ENCODE results near the gene MACF1.
A peak's percentile ranks its signal among the peaks of the same experiment; 100 is the strongest.

Gene MACF1

GRCh38 chr1:39405358-39405757 is 200.9 kb downstream of the MACF1 start:
- Histone ChIP-seq H3K4me3 (replicated peaks; ENCODE audit: low read depth, low read length) (no peak overlapping the region), H3K36me3 (ENCODE audit: control insufficient read depth, insufficient read depth, low read length) (peaks cover 1% of the 10 kb centered on the region; the same call in 1 of the 2 replicates), H3K27me3 (replicated peaks; ENCODE audit: control insufficient read depth, insufficient read depth, low read length) (no peaks in the 10 kb centered on the region)
- no peak for DNase-seq (ENCODE audit: extremely low read depth, insufficient read length)
- TF ChIP-seq CTCF (IDR thresholded peaks at IDR 0.05; ENCODE audit: insufficient read depth, low read length, poor library complexity, severe bottlenecking) = no peak

GRCh38 chr1:39406533-39407450 is 202.3 kb downstream of the MACF1 start:
- DNase-seq (ENCODE audit: extremely low read depth, insufficient read length) = no peak
- H3K36me3 ChIP-seq (ENCODE audit: control insufficient read depth, insufficient read depth, low read length) = peaks cover 2% of the 10 kb centered on the region
- H3K4me3 ChIP-seq (replicated peaks; ENCODE audit: low read depth, low read length) = no peak overlapping the region
- H3K27me3 ChIP-seq (replicated peaks; ENCODE audit: control insufficient read depth, insufficient read depth, low read length) = no peaks in the 10 kb centered on the region
- no peak for TF ChIP-seq CTCF (IDR thresholded peaks at IDR 0.05; ENCODE audit: insufficient read depth, low read length, poor library complexity, severe bottlenecking)

- Histone ChIP-seq H3K36me3 (ENCODE audit: control insufficient read depth, insufficient read depth, low read length) (peaks cover 2% of the 10 kb centered on the region), H3K4me3 (replicated peaks; ENCODE audit: low read depth, low read length) (no peak overlapping the region), H3K27me3 (replicated peaks; ENCODE audit: control insufficient read depth, insufficient read depth, low read length) (no peaks in the 10 kb centered on the region)
- TF ChIP-seq CTCF (IDR thresholded peaks at IDR 0.05; ENCODE audit: insufficient read depth, low read length, poor library complexity, severe bottlenecking) = no peak
- no peak for DNase-seq (ENCODE audit: extremely low read depth, insufficient read length)
Measured at GRCh38 chr1:39407510-39407895, 203.0 kb downstream of the MACF1 start.

- DNase-seq (ENCODE audit: extremely low read depth, insufficient read length) = no peak
- TF ChIP-seq CTCF (IDR thresholded peaks at IDR 0.05; ENCODE audit: insufficient read depth, low read length, poor library complexity, severe bottlenecking) = no peak
- Histone ChIP-seq H3K4me3 (replicated peaks; ENCODE audit: low read depth, low read length) (peak overlapping the region; percentile 71), H3K27me3 (replicated peaks; ENCODE audit: control insufficient read depth, insufficient read depth, low read length) (no peaks in the 10 kb centered on the region), H3K36me3 (ENCODE audit: control insufficient read depth, insufficient read depth, low read length) (peaks cover 5% of the 10 kb centered on the region)
Measured at GRCh38 chr1:39407896-39408640, 203.6 kb downstream of the MACF1 start.

GRCh38 chr1:39408641-39409054 is 204.2 kb downstream of the MACF1 start:
- DNase-seq (ENCODE audit: extremely low read depth, insufficient read length) = peak; percentile 89
- no peak for TF ChIP-seq CTCF (IDR thresholded peaks at IDR 0.05; ENCODE audit: insufficient read depth, low read length, poor library complexity, severe bottlenecking)
- H3K36me3 ChIP-seq (ENCODE audit: control insufficient read depth, insufficient read depth, low read length) = peaks cover 6% of the 10 kb centered on the region

More at GRCh38 chr1:39408641-39409054, 204.2 kb downstream of the MACF1 start:
- peak overlapping the region; percentile 71 for H3K4me3 ChIP-seq (replicated peaks; ENCODE audit: low read depth, low read length)
- H3K27me3 ChIP-seq (replicated peaks; ENCODE audit: control insufficient read depth, insufficient read depth, low read length) = no peaks in the 10 kb centered on the region

Data from GM06990 (cell line).